HG03558 (cell line): ENCODE measurements around the gene PTPRD.

Source experiments
- ATAC-seq: cut with Tn5 transposase; IDR thresholded peaks from one replicate; pipeline ENCODE4 v1.9.1; 2021; ENCODE audit warnings: moderate number of reproducible peaks; ENCODE audit not compliant: unreplicated experiment; ENCODE audit errors: extremely low read depth

PTPRD gene

GRCh38 chr9:10226996-10227395, 385.8 kb downstream of the PTPRD start:
- no peak for ATAC-seq

- ATAC-seq = no peak
These were observed 400.1 kb downstream of the PTPRD start for GRCh38 chr9:10212702-10213101.

GRCh38 chr9:10208691-10209069, 404.1 kb downstream of the PTPRD start:
- no peak for ATAC-seq

GRCh38 chr9:10204276-10204675, 408.5 kb downstream of the PTPRD start:
- no peak for ATAC-seq

- ATAC-seq = no peak
These were observed 439.2 kb downstream of the PTPRD start for GRCh38 chr9:10173561-10173960.

GRCh38 chr9:10172476-10172875, 440.3 kb downstream of the PTPRD start:
- ATAC-seq = no peak

GRCh38 chr9:10168241-10168640, 444.6 kb downstream of the PTPRD start:
- no peak for ATAC-seq

GRCh38 chr9:10148796-10149195, 464.0 kb downstream of the PTPRD start:
- no peak for ATAC-seq

- ATAC-seq = no peak
These were observed 466.1 kb downstream of the PTPRD start for GRCh38 chr9:10146517-10147331.

GRCh38 chr9:10144355-10144754, 468.4 kb downstream of the PTPRD start:
- ATAC-seq = no peak

GRCh38 chr9:10135553-10135952, 477.2 kb downstream of the PTPRD start:
- ATAC-seq = no peak

GRCh38 chr9:10134266-10134665, 478.5 kb downstream of the PTPRD start:
- ATAC-seq = no peak

- ATAC-seq = no peak
These were observed 482.6 kb downstream of the PTPRD start for GRCh38 chr9:10130061-10130675.

GRCh38 chr9:10127867-10128266, 484.9 kb downstream of the PTPRD start:
- ATAC-seq = no peak

GRCh38 chr9:10112798-10113197, 500.0 kb downstream of the PTPRD start:
- no peak for ATAC-seq

- ATAC-seq = no peak
These were observed 500.7 kb downstream of the PTPRD start for GRCh38 chr9:10112070-10112469.

GRCh38 chr9:10108815-10109214, 504.0 kb downstream of the PTPRD start:
- ATAC-seq = no peak

GRCh38 chr9:10104774-10105173, 508.0 kb downstream of the PTPRD start:
- ATAC-seq = no peak

GRCh38 chr9:10095208-10095607, 517.6 kb downstream of the PTPRD start:
- ATAC-seq = no peak

- no peak for ATAC-seq
These were observed 518.2 kb downstream of the PTPRD start for GRCh38 chr9:10094563-10094962.

GRCh38 chr9:10080012-10080411, 532.8 kb downstream of the PTPRD start:
- ATAC-seq = no peak
